H1 (cell line): ENCODE data around the gene PAN2.

Source experiments
- CREB1 ChIP-seq: IDR thresholded peaks from 2 replicates; pipeline ENCODE4 v1.6.1; 2012; ENCODE audit warnings: inconsistent platforms
- JUND ChIP-seq: IDR thresholded peaks from 2 replicates; pipeline ENCODE4 v1.6.1; 2011; ENCODE audit warnings: mild to moderate bottlenecking, improper control_type of control experiment, low read length
- POLR2A ChIP-seq, 2 experiments: IDR thresholded peaks; 1 replicate in 1 of 2; 2 replicates in 1 of 2; pipeline ENCODE4 v1.6.1; 2011; ENCODE audit warnings: low read depth in 2 of 2, low read length in 2 of 2, mild to moderate bottlenecking in 2 of 2; ENCODE audit errors: control extremely low read depth in 1 of 2
- SUZ12 ChIP-seq: fragments of 200-600 bp; sonication (generic); IDR thresholded peaks from 2 replicates; pipeline ENCODE4 v1.6.1; 2012; ENCODE audit warnings: mild to moderate bottlenecking, inconsistent platforms, low read length, moderate library complexity, mixed read lengths
- TF ChIP-seq, protein P1 (sequence below), 3 experiments: IDR thresholded peaks; 1 replicate in 2 of 3; 2 replicates in 1 of 3; pipeline versions ENCODE4 v1.5.1 to v1.6.1; 2011; ENCODE audit warnings: low read length in 3 of 3, mild to moderate bottlenecking in 3 of 3, inconsistent platforms in 2 of 3, low read depth in 1 of 3, moderate library complexity in 1 of 3; ENCODE audit not compliant: insufficient read depth in 1 of 3; ENCODE audit errors: control extremely low read depth in 1 of 3

- TF ChIP-seq, protein P1, sequence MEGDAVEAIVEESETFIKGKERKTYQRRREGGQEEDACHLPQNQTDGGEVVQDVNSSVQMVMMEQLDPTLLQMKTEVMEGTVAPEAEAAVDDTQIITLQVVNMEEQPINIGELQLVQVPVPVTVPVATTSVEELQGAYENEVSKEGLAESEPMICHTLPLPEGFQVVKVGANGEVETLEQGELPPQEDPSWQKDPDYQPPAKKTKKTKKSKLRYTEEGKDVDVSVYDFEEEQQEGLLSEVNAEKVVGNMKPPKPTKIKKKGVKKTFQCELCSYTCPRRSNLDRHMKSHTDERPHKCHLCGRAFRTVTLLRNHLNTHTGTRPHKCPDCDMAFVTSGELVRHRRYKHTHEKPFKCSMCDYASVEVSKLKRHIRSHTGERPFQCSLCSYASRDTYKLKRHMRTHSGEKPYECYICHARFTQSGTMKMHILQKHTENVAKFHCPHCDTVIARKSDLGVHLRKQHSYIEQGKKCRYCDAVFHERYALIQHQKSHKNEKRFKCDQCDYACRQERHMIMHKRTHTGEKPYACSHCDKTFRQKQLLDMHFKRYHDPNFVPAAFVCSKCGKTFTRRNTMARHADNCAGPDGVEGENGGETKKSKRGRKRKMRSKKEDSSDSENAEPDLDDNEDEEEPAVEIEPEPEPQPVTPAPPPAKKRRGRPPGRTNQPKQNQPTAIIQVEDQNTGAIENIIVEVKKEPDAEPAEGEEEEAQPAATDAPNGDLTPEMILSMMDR (IDR thresholded peaks at IDR 0.05; ENCODE audit: control extremely low read depth in 1 of 3, insufficient read depth in 1 of 3, low read depth in 1 of 3, low read length in 3 of 3) = no peak
- TF ChIP-seq POLR2A (IDR thresholded peaks at IDR 0.05; ENCODE audit: control extremely low read depth in 1 of 2, low read depth in 2 of 2, low read length in 2 of 2) = 0 out of 3 replicates have a peak, but pooled peaks of 1 of the 2 experiments have one; percentile 31
- no peak for TF ChIP-seq CREB1
- TF ChIP-seq JUND = no peak
- TF ChIP-seq SUZ12 = no peak
Observed at GRCh38 chr12:56338308-56339157, 4.7 kb upstream of the PAN2 start, which contains the start of gene IL23A.
